Measurements from ENCODE around the gene LMO7. TPM values are rescaled to one million over a fixed set of nuclear protein-coding genes. Genes with fewer than 3 reads are reported as not detected.

The LMO7 gene
- polyA plus RNA-seq (2013): 34.4 and 34.9 TPM in 2 replicates

GRCh38 chr13:75635828-75636435, at the start of gene LMO7:
Gene LMO7, plus strand, starts transcription at chr13:75636330. Its CDS starts 328 bp downstream, at chr13:75636658.
- H3K9ac ChIP-seq (ENCODE audit: low read length): peak within 1 kb of the TSS; percentile 71
- peaks cover 5 to 6% of the 10 kb centered on the region in 2 experiments for H3K4me1 ChIP-seq (ENCODE audit: control insufficient read depth in 1 of 2, insufficient read depth in 2 of 2, low read length in 2 of 2)
- peak within 1 kb of the TSS; percentile 70 for H3K27ac ChIP-seq (ENCODE audit: low read depth, low read length)
- H3K4me3 ChIP-seq (ENCODE audit: low read depth, low read length): peak within 1 kb of the TSS; percentile 87
- H4K91ac ChIP-seq (ENCODE audit: low read depth, low read length): peak within 1 kb of the TSS; percentile 92
- H3K14ac ChIP-seq (ENCODE audit: low read length): peak within 1 kb of the TSS; percentile 95
- H3K27me3 ChIP-seq (ENCODE audit: insufficient read depth, low read length): peaks cover 4% of the 10 kb centered on the region
- H3K18ac ChIP-seq (ENCODE audit: low read length): peak within 1 kb of the TSS; percentile 92
- peak; percentile 85 to 89 for DNase-seq
- H4K8ac ChIP-seq (ENCODE audit: low read depth, low read length): peak within 1 kb of the TSS; percentile 96
- peaks cover 3% of the 10 kb centered on the region for H3K9me3 ChIP-seq (ENCODE audit: insufficient read depth, low read depth, low read length)
- peak within 1 kb of the TSS; percentile 86 for H2BK12ac ChIP-seq (ENCODE audit: low read length)
- peak within 1 kb of the TSS; percentile 78 for H2BK5ac ChIP-seq (ENCODE audit: low read depth, low read length, poor library complexity)
- H3K79me1 ChIP-seq (ENCODE audit: low read length): peaks cover 15% of the 10 kb centered on the region
- no CpG with 5 or more reads among the region's 76 CpGs for WGBS (ENCODE audit: extremely low coverage, insufficient coverage, insufficient read length)
- H2BK120ac ChIP-seq (ENCODE audit: insufficient read depth, low read length, poor library complexity): peak within 1 kb of the TSS; percentile 96
- peak within 1 kb of the TSS; percentile 50 for H3K4ac ChIP-seq (ENCODE audit: low read depth, low read length)
- H3K23ac ChIP-seq (ENCODE audit: low read length): no peak within 1 kb of the TSS
- peak within 1 kb of the TSS; percentile 94 for H4K12ac ChIP-seq (ENCODE audit: low read depth, low read length)
- H3K79me2 ChIP-seq (ENCODE audit: control insufficient read depth, insufficient read depth, low read length, poor library complexity): peaks cover 6% of the 10 kb centered on the region
- H2AFZ ChIP-seq (ENCODE audit: insufficient read depth, low read length, poor library complexity): peak within 1 kb of the TSS; percentile 86
- peak within 1 kb of the TSS; percentile 89 for H3K4me2 ChIP-seq (ENCODE audit: low read length)
- peaks cover 0 to under 1% of the 10 kb centered on the region in 2 experiments for H3K36me3 ChIP-seq (ENCODE audit: control insufficient read depth in 1 of 2, insufficient read depth in 2 of 2, low read length in 2 of 2)
- peak within 1 kb of the TSS; percentile 88 for H2AK5ac ChIP-seq (ENCODE audit: low read length)

- no peaks in the 10 kb centered on the region for H3K4me1 ChIP-seq (ENCODE audit: control insufficient read depth in 1 of 2, insufficient read depth in 2 of 2, low read length in 2 of 2)
- H2BK5ac ChIP-seq (ENCODE audit: low read depth, low read length, poor library complexity): no peak overlapping the region
- H2BK12ac ChIP-seq (ENCODE audit: low read length): no peak overlapping the region
- no peak overlapping the region for H3K4ac ChIP-seq (ENCODE audit: low read depth, low read length)
- peaks cover 0 to 2% of the 10 kb centered on the region in 2 experiments for H3K36me3 ChIP-seq (ENCODE audit: control insufficient read depth in 1 of 2, insufficient read depth in 2 of 2, low read length in 2 of 2)
- no peak overlapping the region for H3K4me3 ChIP-seq (ENCODE audit: low read depth, low read length)
- H3K9me3 ChIP-seq (ENCODE audit: insufficient read depth, low read depth, low read length): no peaks in the 10 kb centered on the region
- no peaks in the 10 kb centered on the region for H3K79me2 ChIP-seq (ENCODE audit: control insufficient read depth, insufficient read depth, low read length, poor library complexity)
- no peaks in the 10 kb centered on the region for H3K79me1 ChIP-seq (ENCODE audit: low read length)
- no peak overlapping the region for H2BK120ac ChIP-seq (ENCODE audit: insufficient read depth, low read length, poor library complexity)
- H3K27me3 ChIP-seq (ENCODE audit: insufficient read depth, low read length): no peaks in the 10 kb centered on the region
- DNase-seq: peak in 1 of 2 donors; percentile 7
- no peak overlapping the region for H4K8ac ChIP-seq (ENCODE audit: low read depth, low read length)
- no peak overlapping the region for H2AFZ ChIP-seq (ENCODE audit: insufficient read depth, low read length, poor library complexity)
- H3K14ac ChIP-seq (ENCODE audit: low read length): no peak overlapping the region
- H2AK5ac ChIP-seq (ENCODE audit: low read length): no peak overlapping the region
- H3K23ac ChIP-seq (ENCODE audit: low read length): no peak overlapping the region
- H3K18ac ChIP-seq (ENCODE audit: low read length): no peak overlapping the region
- no peak overlapping the region for H3K9ac ChIP-seq (ENCODE audit: low read length)
- H3K27ac ChIP-seq (ENCODE audit: low read depth, low read length): no peak overlapping the region
- WGBS (ENCODE audit: extremely low coverage, insufficient coverage, insufficient read length): no CpG with 5 or more reads among the region's 1 CpG
- H4K91ac ChIP-seq (ENCODE audit: low read depth, low read length): no peak overlapping the region
- no peak overlapping the region for H4K12ac ChIP-seq (ENCODE audit: low read depth, low read length)
- no peak overlapping the region for H3K4me2 ChIP-seq (ENCODE audit: low read length)
These were observed 48.5 kb upstream of the LMO7 start for GRCh38 chr13:75587679-75588078.

- Histone ChIP-seq H3K9me3 (ENCODE audit: insufficient read depth, low read depth, low read length) (no peaks in the 10 kb centered on the region), H3K14ac (ENCODE audit: low read length) (no peak overlapping the region), H2AK5ac (ENCODE audit: low read length) (no peak overlapping the region), H3K79me1 (ENCODE audit: low read length) (no peaks in the 10 kb centered on the region), H4K12ac (ENCODE audit: low read depth, low read length) (no peak overlapping the region), H3K9ac (ENCODE audit: low read length) (no peak overlapping the region), H3K36me3 (ENCODE audit: control insufficient read depth in 1 of 2, insufficient read depth in 2 of 2, low read length in 2 of 2) (no peaks in the 10 kb centered on the region), H3K79me2 (ENCODE audit: control insufficient read depth, insufficient read depth, low read length, poor library complexity) (no peaks in the 10 kb centered on the region), H3K18ac (ENCODE audit: low read length) (no peak overlapping the region), H3K27me3 (ENCODE audit: insufficient read depth, low read length) (no peaks in the 10 kb centered on the region), H3K4me3 (ENCODE audit: low read depth, low read length) (no peak overlapping the region), H3K4me1 (ENCODE audit: control insufficient read depth in 1 of 2, insufficient read depth in 2 of 2, low read length in 2 of 2) (no peaks in the 10 kb centered on the region), H3K27ac (ENCODE audit: low read depth, low read length) (no peak overlapping the region), H4K8ac (ENCODE audit: low read depth, low read length) (no peak overlapping the region), H2BK120ac (ENCODE audit: insufficient read depth, low read length, poor library complexity) (no peak overlapping the region), H3K4ac (ENCODE audit: low read depth, low read length) (no peak overlapping the region), H2AFZ (ENCODE audit: insufficient read depth, low read length, poor library complexity) (no peak overlapping the region), H2BK5ac (ENCODE audit: low read depth, low read length, poor library complexity) (no peak overlapping the region), H3K23ac (ENCODE audit: low read length) (no peak overlapping the region), H3K4me2 (ENCODE audit: low read length) (no peak overlapping the region), H4K91ac (ENCODE audit: low read depth, low read length) (no peak overlapping the region), H2BK12ac (ENCODE audit: low read length) (no peak overlapping the region)
- no CpG with 5 or more reads among the region's 1 CpG for WGBS (ENCODE audit: extremely low coverage, insufficient coverage, insufficient read length)
- DNase-seq: no peak
These were observed 39.4 kb upstream of the LMO7 start for GRCh38 chr13:75596657-75597182.

- Histone ChIP-seq H3K4me1 (ENCODE audit: control insufficient read depth in 1 of 2, insufficient read depth in 2 of 2, low read length in 2 of 2) (no peaks in the 10 kb centered on the region), H3K79me2 (ENCODE audit: control insufficient read depth, insufficient read depth, low read length, poor library complexity) (no peaks in the 10 kb centered on the region), H3K9me3 (ENCODE audit: insufficient read depth, low read depth, low read length) (no peaks in the 10 kb centered on the region), H2AK5ac (ENCODE audit: low read length) (no peak overlapping the region), H2AFZ (ENCODE audit: insufficient read depth, low read length, poor library complexity) (no peak overlapping the region), H3K23ac (ENCODE audit: low read length) (no peak overlapping the region), H3K4me3 (ENCODE audit: low read depth, low read length) (no peak overlapping the region), H3K4me2 (ENCODE audit: low read length) (no peak overlapping the region), H3K14ac (ENCODE audit: low read length) (no peak overlapping the region), H3K36me3 (ENCODE audit: control insufficient read depth in 1 of 2, insufficient read depth in 2 of 2, low read length in 2 of 2) (peaks cover 0 to 2% of the 10 kb centered on the region in 2 experiments), H3K18ac (ENCODE audit: low read length) (no peak overlapping the region), H2BK12ac (ENCODE audit: low read length) (no peak overlapping the region), H3K4ac (ENCODE audit: low read depth, low read length) (no peak overlapping the region), H3K79me1 (ENCODE audit: low read length) (no peaks in the 10 kb centered on the region), H4K8ac (ENCODE audit: low read depth, low read length) (no peak overlapping the region), H2BK120ac (ENCODE audit: insufficient read depth, low read length, poor library complexity) (no peak overlapping the region), H3K27me3 (ENCODE audit: insufficient read depth, low read length) (no peaks in the 10 kb centered on the region), H2BK5ac (ENCODE audit: low read depth, low read length, poor library complexity) (no peak overlapping the region), H4K91ac (ENCODE audit: low read depth, low read length) (no peak overlapping the region), H4K12ac (ENCODE audit: low read depth, low read length) (no peak overlapping the region), H3K27ac (ENCODE audit: low read depth, low read length) (no peak overlapping the region), H3K9ac (ENCODE audit: low read length) (no peak overlapping the region)
- no peak for DNase-seq
- WGBS (ENCODE audit: extremely low coverage, insufficient coverage, insufficient read length): no CpG with 5 or more reads among the region's 4 CpGs
These were observed 35.8 kb upstream of the LMO7 start for GRCh38 chr13:75600371-75600770.

Data from trophoblast cell (in vitro differentiated cells and primary cell).